GM23248 (cell line): ENCODE measurements around the gene TP53RK. TPM values are rescaled to one million over a fixed set of nuclear protein-coding genes. Genes with fewer than 3 reads are reported as not detected.

ENCODE experiments used
- DNase-seq: peaks from one replicate; pipeline ENCODE4 v3.0.0-alpha.2; 2015
- H2AFZ ChIP-seq: fragments of 200-600 bp; sonication (generic); 2 replicates; pipeline ENCODE4 v1.6.1; 2016; ENCODE audit warnings: antibody characterized with exemption
- H3F3A ChIP-seq: fragments of 200-600 bp; sonication (generic); 2 replicates; pipeline ENCODE4 v1.6.1; 2016; ENCODE audit warnings: mild to moderate bottlenecking, antibody characterized with exemption, mixed run types; ENCODE audit not compliant: insufficient read depth
- H3K27ac ChIP-seq: fragments of 200-600 bp; sonication (generic); 2 replicates; pipeline ENCODE4 v1.5.1; 2016; ENCODE audit warnings: mild to moderate bottlenecking
- H3K27me3 ChIP-seq: fragments of 200-600 bp; sonication (generic); replicated peaks from 2 replicates; pipeline ENCODE4 v1.6.1; 2016; ENCODE audit warnings: mild to moderate bottlenecking; ENCODE audit not compliant: insufficient read depth
- H3K36me3 ChIP-seq: fragments of 200-600 bp; sonication (generic); 2 replicates; pipeline ENCODE4 v1.6.1; 2016; ENCODE audit warnings: low read depth, mild to moderate bottlenecking
- H3K4me1 ChIP-seq: fragments of 200-600 bp; sonication (generic); 2 replicates; pipeline ENCODE4 v1.6.1; 2016; ENCODE audit warnings: mild to moderate bottlenecking; ENCODE audit not compliant: insufficient read depth
- H3K4me2 ChIP-seq: fragments of 200-600 bp; sonication (generic); one replicate; pipeline ENCODE4 v1.6.1; 2016; ENCODE audit warnings: mild to moderate bottlenecking; ENCODE audit not compliant: unreplicated experiment
- H3K4me3 ChIP-seq: fragments of 200-600 bp; sonication (generic); 2 replicates; pipeline ENCODE4 v1.5.1; 2016; ENCODE audit warnings: mild to moderate bottlenecking
- H3K79me2 ChIP-seq: fragments of 200-600 bp; sonication (generic); 2 replicates; pipeline ENCODE4 v1.6.1; 2016; ENCODE audit warnings: mild to moderate bottlenecking; ENCODE audit not compliant: insufficient read depth
- H3K9ac ChIP-seq: fragments of 200-600 bp; sonication (generic); 2 replicates; pipeline ENCODE4 v1.6.1; 2016; ENCODE audit warnings: mild to moderate bottlenecking
- H3K9me2 ChIP-seq: fragments of 200-600 bp; sonication (generic); 2 replicates; pipeline ENCODE4 v1.6.1; 2016; ENCODE audit warnings: mixed run types, mild to moderate bottlenecking, moderate library complexity; ENCODE audit not compliant: insufficient read depth
- H3K9me3 ChIP-seq: fragments of 200-600 bp; sonication (generic); one replicate; pipeline ENCODE4 v1.6.1; 2017; ENCODE audit warnings: low read depth
- H4K20me1 ChIP-seq: fragments of 200-600 bp; sonication (generic); 2 replicates; pipeline ENCODE4 v1.6.0; 2016; ENCODE audit not compliant: insufficient read depth
- EZH2 ChIP-seq: fragments of 200-600 bp; sonication (generic); IDR thresholded peaks from 2 replicates; pipeline ENCODE4 v1.6.1; 2018; ENCODE audit warnings: antibody characterized with exemption, mild to moderate bottlenecking; ENCODE audit not compliant: insufficient read depth, poor library complexity, severe bottlenecking
- EZH2phosphoT487 ChIP-seq: fragments of 200-600 bp; sonication (generic); IDR thresholded peaks from 2 replicates; pipeline ENCODE4 v1.6.1; 2018; ENCODE audit warnings: antibody characterized with exemption, moderate library complexity, mild to moderate bottlenecking, low read depth; ENCODE audit not compliant: insufficient read depth
- WGBS, 2 experiments: methylation state at CpG; one replicate each; pipeline ENCODE4 v1.1.6; 2015 to 2017; ENCODE audit warnings: low lambda C conversion rate in 2 of 2, low coverage in 1 of 2; ENCODE audit errors: missing lambda C conversion rate in 2 of 2; 5-methylcytosine and 5-hydroxymethylcytosine counted together
- in situ Hi-C: fragments of 300-500 bp; cut with MboI; formaldehyde crosslinking; loops from 2 replicates; pipeline ENCODE4 v1.15.0; 2020
- polyA plus RNA-seq: library from polyadenylated mRNA; unstranded; fragments of >200 nt; fragmentation: Nextera tagmentation; extraction: Ambion mirVana; gene quantifications from 2 replicates; pipeline ENCODE4 v1.2.1, GENCODE V29; 2016
- total RNA-seq: library from RNA; depleted of rRNA; stranded (reverse); fragments of >200 nt; shearing (Covaris generic); gene quantifications from 2 replicates; pipeline ENCODE4 v1.2.3, GENCODE V29; 2014

Gene TP53RK
- total and polyA plus RNA-seq, 2 experiments from 2014 or later, result 23.6 to 24.1 TPM

DNA sequence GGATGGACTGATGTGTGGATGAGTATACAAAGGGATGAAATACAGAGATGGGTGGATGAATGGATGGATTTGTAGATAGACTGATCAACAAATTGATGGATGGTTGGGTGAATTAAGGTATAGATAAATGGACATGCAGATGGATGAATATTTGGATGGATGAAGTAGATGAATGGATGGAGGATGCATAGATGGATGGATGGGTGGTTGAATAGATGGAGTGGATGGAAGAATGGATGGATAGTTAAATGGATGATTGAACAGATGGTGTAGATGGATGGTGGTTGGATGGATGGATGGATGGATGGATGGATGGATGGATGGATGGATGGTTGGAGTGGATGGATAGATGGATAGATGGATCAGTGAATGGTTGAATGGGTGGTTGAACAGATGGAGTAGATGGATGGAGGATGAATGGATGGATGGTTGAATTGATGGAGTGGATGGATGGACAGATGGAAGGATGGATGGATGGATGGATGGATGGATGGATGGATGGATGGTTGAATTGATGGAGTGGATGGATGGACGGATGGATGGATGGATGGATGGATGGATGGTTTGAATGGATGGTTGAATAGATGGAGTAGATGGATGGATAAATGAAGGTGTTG lies 35.2 kb upstream of the TP53RK start:
- 17 to 56% methylated on average over 1 of the region's 1 CpG for WGBS, 2 experiments

DNA sequence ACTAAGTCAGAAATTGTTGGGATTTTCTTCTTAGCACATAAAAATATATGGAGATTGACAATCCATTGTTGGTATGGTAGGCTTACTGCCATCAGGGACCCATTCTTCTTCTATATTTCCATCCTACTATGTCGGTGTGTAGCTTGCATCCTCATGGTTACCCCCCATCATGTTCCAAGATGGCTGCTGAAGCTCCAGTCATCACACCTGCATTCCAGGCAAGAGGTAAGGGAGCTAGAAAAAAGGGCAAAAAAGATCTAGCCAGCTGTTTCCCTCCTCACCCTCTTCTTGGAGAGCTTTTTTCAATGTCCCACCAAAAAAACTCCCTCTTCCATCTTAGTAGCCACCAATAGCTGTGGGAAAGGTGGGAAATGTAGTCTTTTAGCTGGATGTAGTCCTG lies 33.8 kb upstream of the TP53RK start:
- Histone ChIP-seq H3K9me3 (no peaks in the 10 kb centered on the region), H3K27me3 (no peaks in the 10 kb centered on the region), H4K20me1 (no peaks in the 10 kb centered on the region), H3K9ac (no peak overlapping the region), H3K4me3 (no peak overlapping the region), H3K36me3 (peaks cover 16% of the 10 kb centered on the region; the same call in 1 of the 2 replicates), H3K27ac (no peak overlapping the region), H3F3A (no peaks in the 10 kb centered on the region), H2AFZ (no peak overlapping the region), H3K4me2 (no peak overlapping the region), H3K79me2 (peaks cover 25% of the 10 kb centered on the region), H3K9me2 (peaks cover 5% of the 10 kb centered on the region; the same call in 1 of the 2 replicates), H3K4me1 (no peaks in the 10 kb centered on the region)
- TF ChIP-seq EZH2 (no peak), EZH2phosphoT487 (no peak)
- no peak for DNase-seq
- in situ Hi-C loops, result no loop called here
- WGBS, 2 experiments, result 88 to 93% methylated on average over 1 of the region's 1 CpG

More for the DNA sequence above, 35.2 kb upstream of the TP53RK start:
- TF ChIP-seq EZH2 (no peak), EZH2phosphoT487 (no peak)
- H3K4me2 ChIP-seq, result no peak overlapping the region
- no peaks in the 10 kb centered on the region for H4K20me1 ChIP-seq
- H3K79me2 ChIP-seq, result peaks cover 17% of the 10 kb centered on the region
- H3K9ac ChIP-seq, result no peak overlapping the region
- H3K27ac ChIP-seq, result no peak overlapping the region
- H3K27me3 ChIP-seq, result no peaks in the 10 kb centered on the region
- H2AFZ ChIP-seq, result no peak overlapping the region
- H3K4me3 ChIP-seq, result no peak overlapping the region
- peaks cover 5% of the 10 kb centered on the region; the same call in 1 of the 2 replicates for H3K9me2 ChIP-seq
- H3F3A ChIP-seq, result no peaks in the 10 kb centered on the region
- H3K9me3 ChIP-seq, result no peaks in the 10 kb centered on the region
- no peaks in the 10 kb centered on the region for H3K4me1 ChIP-seq
- DNase-seq, result no peak
- H3K36me3 ChIP-seq, result peaks cover 16% of the 10 kb centered on the region; the same call in 1 of the 2 replicates
- in situ Hi-C loops, result no loop called here

DNA sequence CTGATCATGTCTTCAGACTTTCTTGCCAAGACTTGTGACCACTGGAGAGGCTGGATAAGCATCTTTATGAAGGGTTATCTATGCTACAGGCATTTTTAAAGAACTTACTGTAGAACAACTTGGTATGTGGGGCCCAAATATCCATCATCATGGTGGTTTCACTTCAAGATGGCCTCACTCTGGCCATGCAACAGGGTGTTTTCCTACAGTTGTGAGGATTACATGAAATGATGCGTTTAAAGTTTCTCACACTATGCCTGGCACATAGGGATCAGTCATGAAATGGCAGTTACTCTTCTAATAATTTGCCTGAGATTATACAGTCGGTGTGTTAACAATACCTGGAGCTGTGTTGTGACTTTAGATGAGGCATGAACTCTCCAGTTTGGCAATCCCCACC lies 33.2 kb upstream of the TP53RK start:
- no peak for DNase-seq
- Histone ChIP-seq H4K20me1 (no peaks in the 10 kb centered on the region), H3K27me3 (no peaks in the 10 kb centered on the region), H3F3A (no peaks in the 10 kb centered on the region), H3K9ac (no peak overlapping the region), H3K79me2 (peaks cover 30% of the 10 kb centered on the region), H3K4me3 (no peak overlapping the region), H2AFZ (no peak overlapping the region), H3K4me2 (no peak overlapping the region), H3K4me1 (no peaks in the 10 kb centered on the region), H3K27ac (no peak overlapping the region), H3K9me3 (no peaks in the 10 kb centered on the region), H3K36me3 (peaks cover 16% of the 10 kb centered on the region; the same call in 1 of the 2 replicates), H3K9me2 (peaks cover 5% of the 10 kb centered on the region; the same call in 1 of the 2 replicates)
- 98% methylated on average over 2 of the region's 2 CpGs for WGBS, 2 experiments
- in situ Hi-C loops, result no loop called here
- no peak for TF ChIP-seq EZH2phosphoT487
- TF ChIP-seq EZH2, result no peak

DNA sequence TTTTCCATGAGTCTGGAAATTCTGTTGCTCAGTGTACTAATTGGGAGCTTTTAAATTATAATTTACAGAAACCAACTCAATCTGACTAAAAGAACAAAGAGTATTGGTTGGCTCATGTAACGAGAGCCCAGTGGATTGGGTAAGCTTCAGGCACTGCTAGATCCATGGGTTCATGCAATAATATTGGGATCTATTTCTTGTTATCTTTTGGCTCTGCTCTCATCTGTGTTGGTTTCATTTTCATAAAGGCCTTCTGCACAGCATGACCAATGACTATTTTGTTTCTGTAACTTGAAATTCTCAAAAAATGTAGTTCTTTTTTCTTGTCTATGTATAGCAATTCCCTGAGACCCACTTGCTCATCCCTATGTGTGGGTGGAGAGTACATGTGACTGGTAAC lies 32.2 kb upstream of the TP53RK start:
- DNase-seq, result no peak
- Histone ChIP-seq H3K4me3 (no peak overlapping the region), H3K27me3 (no peaks in the 10 kb centered on the region), H3K4me1 (no peaks in the 10 kb centered on the region), H3K9me2 (peaks cover 5% of the 10 kb centered on the region; the same call in 1 of the 2 replicates), H3K79me2 (peaks cover 38% of the 10 kb centered on the region), H3K36me3 (peaks cover 16% of the 10 kb centered on the region; the same call in 1 of the 2 replicates), H3K9me3 (no peaks in the 10 kb centered on the region), H4K20me1 (no peaks in the 10 kb centered on the region), H3F3A (no peaks in the 10 kb centered on the region), H3K4me2 (no peak overlapping the region), H3K9ac (no peak overlapping the region), H3K27ac (no peak overlapping the region), H2AFZ (no peak overlapping the region)
- TF ChIP-seq EZH2 (no peak), EZH2phosphoT487 (no peak)
- 92 to 97% methylated on average over 1 of the region's 1 CpG for WGBS, 2 experiments
- in situ Hi-C loops, result no loop called here
